Hepatocyte (in vitro differentiated cells): ENCODE data around the gene HSP90AA1.

ENCODE experiments used
- CTCF ChIP-seq: fragments of 200-600 bp; sonication (generic); IDR thresholded peaks from 2 replicates; pipeline ENCODE4 v1.5.1; 2016; ENCODE audit warnings: antibody characterized with exemption, mild to moderate bottlenecking; ENCODE audit not compliant: poor library complexity
- EZH2 ChIP-seq: fragments of 200-600 bp; sonication (generic); IDR thresholded peaks from 2 replicates; pipeline ENCODE4 v1.6.1; 2016; ENCODE audit warnings: antibody characterized with exemption, mild to moderate bottlenecking, borderline replicate concordance
- EZH2phosphoT487 ChIP-seq: fragments of 200-600 bp; sonication (generic); IDR thresholded peaks from one replicate; pipeline ENCODE4 v1.6.1; 2018; ENCODE audit warnings: antibody characterized with exemption, mild to moderate bottlenecking, low read depth, moderate library complexity; ENCODE audit not compliant: unreplicated experiment, severe bottlenecking

GRCh38 chr14:102126807-102127455, 40.1 kb upstream of the HSP90AA1 start:
- TF ChIP-seq CTCF (no peak), EZH2 (no peak), EZH2phosphoT487 (no peak)
